ENCODE data around the gene STON1.
"Not testable (repeated sequence)": the region's sequence is repeated elsewhere in the genome, so short reads cannot be mapped to it uniquely, and the experiment has no call there.

STON1 gene

DNA sequence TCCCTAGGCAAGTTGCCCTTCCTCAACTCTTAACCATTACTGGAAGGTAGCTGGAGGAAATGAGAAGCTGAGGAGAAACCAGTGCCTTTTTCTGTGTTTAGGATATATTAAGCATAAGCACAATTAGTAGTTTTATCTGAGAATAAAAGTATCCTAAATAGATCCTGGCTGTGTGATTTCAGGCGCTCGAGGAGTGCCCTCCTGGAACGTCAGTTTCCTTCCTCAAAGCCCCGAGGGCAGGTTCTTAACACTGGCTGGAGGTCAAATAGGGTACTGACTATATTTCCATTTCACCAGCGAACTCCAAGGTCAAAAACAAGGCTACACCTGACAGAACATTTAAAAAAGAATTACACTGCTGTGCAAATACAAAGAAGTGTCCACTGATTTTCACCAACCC is 1.5 kb upstream of the STON1 start:
- DNase-seq = no peak

DNA sequence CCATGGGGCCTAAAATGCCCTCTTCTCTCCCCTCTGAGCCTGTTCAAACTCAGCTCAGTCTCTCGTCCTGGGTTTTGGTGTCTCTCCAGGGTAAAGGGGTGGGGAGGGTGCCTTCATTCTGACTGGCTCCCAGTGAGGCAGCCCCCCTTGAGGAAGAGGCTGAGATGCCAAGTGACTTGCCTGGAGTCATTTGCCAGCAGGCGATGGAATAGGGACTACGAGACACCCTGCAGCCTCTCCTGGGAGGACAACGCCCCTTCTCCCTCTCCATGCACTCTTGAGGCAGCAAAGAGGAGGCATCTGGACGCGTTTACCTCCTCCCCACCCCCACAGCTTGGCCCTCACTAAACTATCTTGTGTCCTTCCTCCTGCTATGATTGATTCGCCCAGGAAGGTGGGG is 760 bp upstream of the STON1 start:
- DNase-seq = no peak

DNA sequence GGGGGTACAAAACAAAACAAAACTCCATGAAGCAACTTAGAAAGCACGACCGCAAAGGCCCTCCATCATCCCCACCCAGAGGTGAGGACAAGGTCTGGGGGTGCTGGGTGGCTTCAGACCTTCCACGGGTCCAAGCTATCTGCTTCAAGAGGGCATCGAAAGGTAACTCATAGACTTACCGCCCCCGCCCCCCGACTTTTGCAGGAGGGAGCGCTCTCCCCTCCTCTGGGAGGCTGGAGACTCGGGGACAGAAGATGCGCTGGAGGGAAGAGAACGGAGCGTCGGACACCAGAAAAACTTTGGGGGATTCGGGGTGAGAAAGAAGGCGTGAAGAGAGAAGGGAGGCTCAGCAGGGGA is 300 bp upstream of the STON1 start:
- peak in 1 of 2 experiments; percentile 33 for DNase-seq

DNA sequence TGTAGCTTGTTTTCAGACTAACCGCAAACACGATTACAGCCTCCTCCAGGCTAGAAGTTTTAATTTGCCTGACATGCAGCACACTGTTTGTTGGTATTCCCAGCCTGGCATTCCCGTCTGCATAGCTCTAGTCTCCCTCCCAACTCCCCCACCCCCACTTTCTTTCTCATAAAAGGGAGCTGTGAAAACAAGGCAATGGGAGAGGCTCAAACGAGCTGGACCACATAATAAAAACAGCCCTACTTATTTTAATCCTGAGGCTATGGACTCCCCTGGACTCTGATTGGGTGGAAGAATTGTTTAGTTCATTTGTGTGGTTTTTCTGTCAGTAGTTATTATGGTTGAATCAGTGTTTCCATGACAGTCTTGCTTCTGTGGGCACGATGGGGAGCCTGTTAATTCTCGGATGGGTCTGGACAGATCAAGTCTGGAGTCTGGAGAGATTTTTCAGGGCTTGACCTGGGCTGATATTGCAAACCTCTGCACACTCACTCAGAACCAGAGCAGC is 1.2 kb downstream of the STON1 start:
- DNase-seq = no peak

DNA sequence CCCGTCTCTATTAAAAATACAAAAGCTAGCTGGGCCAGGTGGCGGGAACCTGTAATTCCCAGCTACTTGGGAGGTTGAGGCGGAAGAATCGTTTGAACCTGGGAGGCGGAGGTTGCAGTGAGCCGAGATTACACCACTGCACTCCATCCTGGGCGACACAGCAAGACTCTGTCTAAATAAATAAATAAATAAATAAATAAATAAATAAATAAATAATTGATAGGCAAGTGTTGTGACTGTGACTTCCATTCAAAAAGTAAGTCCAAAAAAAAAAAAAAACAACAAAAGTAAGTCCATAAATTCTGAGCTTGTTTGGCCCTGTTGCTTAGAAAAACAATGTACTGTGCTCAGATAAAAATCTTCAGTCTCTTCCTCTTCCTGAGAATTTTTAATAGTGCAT is 2.2 kb downstream of the STON1 start:
- no peak for DNase-seq

DNA sequence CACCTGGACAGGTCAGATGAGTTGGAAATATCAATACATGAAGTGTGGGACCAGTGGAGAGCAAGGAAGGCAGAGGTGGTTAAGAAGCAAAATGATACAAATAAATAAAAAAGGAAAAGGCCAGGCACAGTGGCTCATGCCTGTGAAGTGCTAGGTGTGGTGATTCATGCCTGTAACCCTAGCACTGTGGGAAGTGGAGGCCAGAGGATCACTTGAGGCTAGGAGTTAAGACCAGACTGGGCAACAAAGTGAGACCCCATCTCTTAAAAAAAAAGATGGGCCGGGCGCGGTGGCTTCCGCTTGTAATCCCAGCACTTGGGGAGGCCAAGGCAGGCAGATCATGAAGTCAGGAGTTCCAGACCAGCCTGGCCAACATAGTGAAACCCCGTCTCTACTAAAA is 2.9 kb downstream of the STON1 start:
- DNase-seq = no peak

DNA sequence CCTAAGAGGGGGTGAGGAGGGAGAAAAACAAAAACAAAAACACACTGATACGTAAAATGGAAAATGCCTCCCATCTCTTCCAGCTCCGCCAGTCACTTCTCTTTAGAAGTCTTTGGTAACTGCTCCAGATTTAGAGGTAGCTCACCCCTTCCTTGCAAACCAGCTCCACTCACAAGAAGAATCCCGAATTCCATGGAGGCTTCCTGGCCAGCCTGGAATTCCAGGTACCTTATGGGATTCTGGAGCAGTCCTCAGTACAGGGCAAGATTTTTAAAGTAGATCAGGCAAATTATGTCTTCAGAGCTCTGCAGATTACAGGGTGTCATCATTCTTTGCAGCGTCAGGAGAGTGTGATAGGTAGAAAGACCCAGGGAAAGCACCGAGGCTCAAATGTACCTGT is 4.8 kb downstream of the STON1 start:
- DNase-seq = no peak

DNA sequence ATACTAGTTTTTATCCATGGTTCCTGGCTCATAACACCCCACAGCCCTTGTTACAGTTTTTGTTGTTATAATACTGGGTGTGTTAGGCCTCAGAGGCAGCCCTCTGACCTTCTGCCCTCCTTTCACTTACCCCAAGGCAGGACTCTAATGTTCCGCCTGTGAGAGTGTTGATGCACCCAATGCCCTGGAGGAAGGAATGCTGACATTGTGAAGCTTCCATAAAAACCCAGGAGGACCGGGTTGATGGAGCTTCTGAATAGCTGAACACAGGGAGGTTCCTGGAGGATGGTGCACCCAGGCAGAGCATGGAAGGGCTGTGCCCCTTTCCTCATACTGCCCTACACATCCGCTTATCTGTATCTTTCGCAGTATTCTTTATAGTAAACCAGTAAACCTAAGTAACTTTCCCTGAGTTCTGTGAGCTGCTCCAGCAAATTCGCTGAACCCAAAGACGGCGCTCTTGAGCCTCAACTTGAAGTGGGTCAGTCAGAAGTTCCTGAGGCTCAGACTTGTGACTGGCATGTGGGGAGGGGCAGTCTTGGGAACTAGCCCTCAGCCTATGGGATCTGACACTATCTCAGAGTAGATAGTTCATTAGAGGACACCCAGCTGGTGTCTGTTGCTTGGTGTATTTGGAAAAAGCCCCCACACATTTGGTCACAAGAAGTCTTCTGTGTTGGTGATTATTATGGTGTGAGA is 10.4 kb downstream of the STON1 start:
- DNase-seq = no peak

DNA sequence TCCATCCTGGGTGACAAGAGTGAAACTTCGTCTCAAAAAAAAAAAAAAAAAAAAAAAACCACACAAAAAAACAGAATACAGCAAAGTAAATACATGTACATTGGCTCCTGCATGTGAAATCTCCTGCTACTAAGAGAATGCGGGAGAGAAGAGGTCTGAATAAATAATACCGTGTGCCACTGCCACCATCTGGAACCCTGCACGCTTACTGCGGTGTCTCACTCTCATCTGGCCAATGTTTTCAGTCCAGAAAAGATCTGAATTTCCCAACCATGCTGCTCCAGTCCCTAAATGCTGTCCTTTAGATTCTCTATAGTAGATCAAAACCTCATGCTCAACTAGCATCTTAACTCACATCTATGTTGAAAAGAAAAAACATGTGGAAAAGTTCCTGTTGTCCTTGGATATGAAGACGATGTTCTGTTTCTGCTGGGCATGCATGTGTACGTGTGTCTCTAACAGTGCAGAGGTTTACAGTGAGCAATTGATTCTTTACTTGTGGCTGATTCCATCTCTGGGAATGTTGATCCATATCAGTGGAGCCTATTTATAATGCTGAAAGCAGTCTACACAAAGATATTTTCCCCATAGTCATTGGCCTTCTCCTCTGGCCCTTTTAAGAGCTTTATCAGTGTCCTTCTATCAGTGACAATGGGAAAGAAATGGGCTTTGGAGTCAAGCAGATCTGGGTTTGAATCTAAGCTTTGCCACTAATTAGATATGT is 11.9 kb downstream of the STON1 start:
- DNase-seq = no peak

DNA sequence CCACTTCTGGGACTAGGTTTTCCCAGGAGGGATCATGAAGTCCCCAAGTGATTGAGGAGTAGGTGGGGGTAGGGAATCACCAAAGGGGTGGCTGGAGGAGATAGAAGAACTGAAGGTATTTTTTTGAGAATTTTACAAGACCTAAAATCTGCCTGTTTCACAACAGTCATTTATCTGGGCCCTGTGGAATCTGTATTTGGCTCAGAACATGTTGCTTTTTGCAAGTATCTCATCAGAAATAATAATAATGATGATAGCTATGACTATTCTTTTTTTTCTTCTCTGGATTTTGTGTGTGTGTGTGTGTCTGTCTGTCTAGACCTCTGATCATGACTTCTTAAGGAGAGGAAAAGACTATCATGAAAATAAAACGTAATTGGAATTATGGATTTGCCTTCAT is 13.9 kb downstream of the STON1 start:
- DNase-seq = no peak

DNA sequence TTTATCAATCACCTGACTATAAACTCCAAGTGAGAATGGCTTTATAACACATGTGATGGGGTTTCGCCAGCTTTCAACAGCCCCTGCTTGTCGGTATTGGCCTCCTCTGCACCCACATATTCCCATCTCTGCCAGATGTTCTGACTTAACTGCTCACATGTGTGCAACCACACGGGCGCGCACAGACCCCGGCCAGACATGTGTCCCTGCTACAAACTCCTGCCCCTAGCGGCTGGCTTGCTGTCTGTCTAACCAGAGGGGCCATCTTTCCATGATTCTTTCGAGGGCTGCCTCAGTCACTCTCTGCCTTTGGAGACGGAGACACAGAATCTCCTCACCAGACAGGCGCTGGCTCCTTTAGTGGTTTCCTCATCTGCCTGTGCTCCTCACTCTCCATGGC is 15.3 kb downstream of the STON1 start:
- no peak for DNase-seq

DNA sequence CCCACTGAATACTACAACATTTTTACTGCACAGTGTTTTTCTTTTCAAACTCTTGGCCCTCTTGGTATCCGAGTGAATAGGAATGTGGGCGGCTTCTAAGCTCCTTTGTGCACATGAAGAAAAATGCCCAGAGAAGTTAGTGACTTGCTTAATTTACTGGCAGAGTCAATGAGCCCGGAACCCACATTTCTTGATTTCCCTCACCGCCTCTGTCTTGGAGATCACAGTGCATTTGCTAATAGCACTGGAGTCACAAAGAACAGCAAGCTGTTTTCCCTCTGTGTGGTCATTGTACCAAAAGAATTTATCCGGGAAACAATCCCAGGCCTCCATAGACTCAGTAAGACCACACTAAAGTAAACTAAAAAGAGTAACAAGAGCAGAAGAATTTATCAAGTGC is 18.9 kb downstream of the STON1 start:
- no peak for DNase-seq

DNA sequence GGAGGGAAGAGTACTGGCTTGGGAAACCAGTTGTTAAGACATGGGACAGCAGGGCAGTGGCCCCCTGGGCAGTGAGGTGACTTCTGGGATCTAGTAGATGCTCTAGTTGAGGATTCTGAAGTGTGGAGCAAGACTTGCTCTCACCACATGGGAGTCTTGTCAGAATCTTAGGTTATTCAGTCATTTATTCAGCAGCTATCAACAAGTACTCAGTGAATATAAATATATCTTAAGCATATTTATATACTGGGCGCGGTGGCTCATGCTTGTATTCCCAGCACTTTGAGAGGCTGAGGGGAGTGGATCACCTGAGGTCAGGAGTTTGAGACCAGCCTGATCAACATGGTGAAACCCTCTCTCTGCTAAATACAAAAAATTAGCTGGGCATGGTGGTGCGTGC is 20.0 kb downstream of the STON1 start:
- DNase-seq = no peak

DNA sequence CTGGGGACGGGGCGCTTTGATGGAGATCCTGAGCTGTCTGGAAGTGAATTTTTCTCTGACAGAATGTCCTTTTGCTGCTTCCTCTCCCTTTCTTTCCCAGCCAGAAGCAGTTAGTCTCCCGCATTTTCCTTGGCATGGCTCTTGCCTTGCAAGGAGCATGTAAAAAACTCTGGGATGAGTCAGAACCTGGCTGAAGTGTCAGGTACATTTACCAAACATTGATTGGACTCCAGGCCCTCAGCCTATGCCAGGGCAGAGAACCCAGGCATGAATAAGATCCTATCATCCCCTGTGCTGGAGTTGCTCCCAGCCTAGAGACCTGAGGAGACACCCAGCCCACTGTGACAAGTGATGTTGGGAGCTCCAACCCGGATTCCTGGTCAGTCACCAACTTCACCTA is 21.6 kb downstream of the STON1 start:
- DNase-seq = no peak

DNA sequence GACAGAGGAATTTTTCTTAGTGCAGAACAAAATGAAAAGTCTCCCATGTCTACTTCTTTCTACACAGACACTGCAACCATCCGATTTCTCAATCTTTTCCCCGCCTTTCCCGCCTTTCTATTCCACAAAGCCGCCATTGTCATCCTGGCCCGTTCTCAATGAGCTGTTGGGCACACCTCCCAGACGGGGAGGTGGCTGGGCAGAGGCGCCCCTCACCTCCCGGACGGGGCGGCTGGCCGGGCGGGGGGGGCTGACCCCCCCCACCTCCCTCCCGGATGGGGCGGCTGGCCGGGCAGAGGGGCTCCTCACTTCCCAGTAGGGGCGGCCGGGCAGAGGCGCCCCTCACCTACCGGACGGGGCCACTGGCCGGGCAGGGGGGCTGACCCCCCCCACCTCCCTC is 25.1 kb downstream of the STON1 start:
- DNase-seq = not testable (repeated sequence)

DNA sequence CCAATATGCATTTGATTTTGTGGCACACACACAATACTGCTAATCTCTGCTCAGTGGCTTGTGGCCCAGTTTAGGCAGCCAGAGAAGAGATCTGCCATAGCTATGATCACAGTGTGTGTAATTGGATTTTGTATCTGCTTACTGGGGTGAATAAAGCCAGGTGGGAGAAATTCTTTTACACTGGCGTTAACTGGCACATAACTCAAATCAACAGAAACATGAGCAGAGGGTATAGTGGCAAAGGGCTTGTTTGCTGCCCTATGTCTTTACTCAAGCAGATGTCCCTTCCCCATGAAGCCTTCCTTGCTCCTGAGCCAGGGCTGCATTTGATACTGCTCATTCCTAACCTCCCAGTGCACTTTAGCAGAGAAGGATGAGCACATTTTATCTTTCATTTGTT is 28.5 kb downstream of the STON1 start:
- no peak for DNase-seq

DNA sequence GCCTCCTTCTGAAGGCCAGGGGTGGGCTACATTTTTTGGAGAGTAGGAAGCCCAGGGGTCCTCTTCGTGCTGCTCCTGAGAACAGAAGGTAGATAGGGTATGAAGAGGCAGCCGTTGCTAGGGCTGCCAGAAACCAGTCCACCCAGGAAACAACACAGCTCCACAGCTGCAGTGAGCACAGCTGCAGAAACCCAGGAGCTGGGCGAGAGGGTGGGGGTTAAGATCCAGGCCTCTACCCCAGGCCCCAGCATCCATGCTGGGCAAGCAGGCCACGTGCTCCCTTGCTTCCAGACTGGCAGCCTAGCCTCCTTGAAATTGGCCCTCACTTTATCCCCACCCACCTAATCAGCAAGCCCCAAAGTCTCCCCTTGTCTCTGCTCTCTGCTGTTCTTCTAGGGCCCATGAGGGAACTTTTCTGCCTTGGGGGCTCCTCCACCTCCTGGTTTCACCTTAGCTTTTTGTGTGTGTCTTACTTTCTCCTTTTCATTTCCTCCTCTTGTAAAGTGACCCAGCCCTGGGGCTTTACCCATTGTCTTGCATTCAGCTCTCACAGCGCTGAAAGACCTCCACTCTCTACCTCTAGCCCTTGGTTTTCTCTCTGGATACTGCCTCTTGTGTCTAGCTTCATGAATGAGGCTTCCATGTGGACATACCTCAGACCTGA is 30.7 kb downstream of the STON1 start:
- DNase-seq = no peak

DNA sequence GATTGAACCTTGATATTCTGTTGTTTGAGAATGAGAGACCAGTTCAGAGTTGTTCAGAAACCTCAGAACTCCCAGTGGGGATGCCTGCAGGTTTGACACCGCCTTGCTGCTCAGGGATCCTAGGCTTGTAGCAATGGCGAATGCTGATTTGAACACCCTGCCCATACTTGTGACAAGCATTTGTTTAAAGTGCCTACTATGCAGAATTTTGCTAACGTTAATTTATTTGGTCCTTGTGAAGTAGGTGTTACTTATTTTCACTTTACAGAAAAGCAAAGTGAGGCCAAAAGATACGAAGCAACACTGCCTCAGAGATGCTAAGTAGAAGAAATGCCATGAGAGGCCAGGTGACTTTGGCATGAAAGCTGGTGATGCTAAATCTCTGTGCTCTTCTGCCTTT is 32.3 kb downstream of the STON1 start:
- DNase-seq = no peak

DNA sequence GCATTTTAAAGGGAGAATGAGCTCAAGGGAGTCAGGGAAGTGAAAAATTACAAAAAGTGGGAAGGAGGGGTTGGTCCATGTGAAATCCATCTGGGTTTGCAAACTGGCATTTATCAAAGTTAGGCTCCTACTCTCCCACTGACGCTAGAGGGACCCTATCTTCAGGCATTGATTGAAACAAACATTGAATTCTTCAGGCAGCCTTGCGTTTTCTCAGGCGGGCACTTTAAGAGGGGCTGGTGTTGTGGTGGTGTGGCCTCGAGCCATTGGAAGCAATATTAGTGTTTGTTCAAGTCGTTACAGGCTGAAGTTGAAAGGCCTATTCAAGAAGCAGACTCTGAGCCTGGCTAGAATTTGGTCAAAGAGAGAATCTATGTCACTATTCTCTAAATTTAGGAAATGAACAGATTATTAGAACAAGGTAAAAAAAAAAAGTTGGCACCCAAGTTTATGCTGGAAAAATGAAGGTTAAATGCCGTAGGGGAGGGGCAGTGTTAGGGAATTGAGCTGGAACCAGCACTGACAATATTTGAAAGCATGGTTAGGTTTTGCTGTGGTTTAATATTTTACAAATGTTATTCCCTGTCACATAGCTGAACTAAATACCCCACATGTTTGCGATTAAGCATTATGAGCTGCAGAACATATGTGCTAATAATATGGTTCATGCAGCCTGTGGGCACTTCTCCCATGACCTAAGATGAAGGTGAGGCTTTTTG is 36.8 kb downstream of the STON1 start:
- DNase-seq = no peak

DNA sequence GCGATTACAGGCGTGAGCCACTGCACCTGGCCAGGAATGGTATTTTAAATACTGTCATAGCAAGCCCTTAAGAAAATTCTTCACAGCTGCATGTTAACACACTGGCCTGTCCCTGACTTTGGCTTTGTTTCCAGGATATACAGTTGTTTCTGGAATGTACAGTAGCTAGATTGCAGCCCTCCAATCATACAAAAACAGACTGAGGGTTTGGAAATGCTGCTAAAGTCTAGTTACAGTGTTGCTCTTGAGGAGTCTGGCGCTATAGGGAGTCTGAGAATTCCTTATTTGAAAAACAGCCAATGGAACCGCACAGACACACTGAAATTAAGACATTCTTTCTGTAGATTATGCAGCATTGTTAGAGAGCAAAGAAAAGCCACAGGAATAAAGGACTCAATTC is 37.7 kb downstream of the STON1 start:
- DNase-seq = no peak

DNA sequence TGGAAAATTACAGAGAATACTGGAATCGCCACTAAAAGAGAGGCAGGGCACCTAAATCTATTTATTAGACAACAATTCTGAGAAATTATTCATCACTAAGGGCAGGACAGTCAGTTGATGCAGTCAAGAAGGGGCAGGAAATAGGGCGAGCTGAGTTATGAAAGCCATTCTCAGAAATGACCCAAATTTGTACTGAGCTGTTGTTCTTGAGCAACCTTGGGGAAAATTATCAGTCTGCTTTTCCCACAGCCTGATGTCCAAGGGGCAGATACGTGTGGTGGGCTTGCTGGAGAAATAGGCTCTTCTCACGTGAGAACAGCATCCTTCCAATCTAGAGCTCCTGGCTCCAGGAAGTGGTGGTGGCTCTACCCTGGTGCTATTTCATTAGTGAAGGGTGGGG is 38.6 kb downstream of the STON1 start:
- no peak for DNase-seq

DNA sequence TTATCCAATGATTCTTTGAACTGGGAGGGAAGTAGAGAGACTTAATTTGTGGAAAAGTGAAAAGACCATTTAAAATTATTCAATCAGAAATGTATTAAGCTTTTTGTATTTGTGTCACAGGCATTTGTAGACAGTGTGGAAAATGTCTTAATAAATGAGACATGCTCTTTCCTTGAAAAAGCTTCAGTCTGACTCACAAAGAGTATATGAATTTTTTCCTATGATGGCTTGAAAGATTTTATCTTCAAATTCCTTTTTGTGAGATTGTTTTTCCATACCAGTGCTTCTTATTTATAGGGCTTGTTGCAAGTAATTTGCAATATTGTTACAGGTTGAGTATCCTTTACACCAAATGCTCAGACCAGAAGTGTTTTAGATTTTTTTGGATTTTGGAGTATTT is 39.5 kb downstream of the STON1 start:
- DNase-seq = no peak

DNA sequence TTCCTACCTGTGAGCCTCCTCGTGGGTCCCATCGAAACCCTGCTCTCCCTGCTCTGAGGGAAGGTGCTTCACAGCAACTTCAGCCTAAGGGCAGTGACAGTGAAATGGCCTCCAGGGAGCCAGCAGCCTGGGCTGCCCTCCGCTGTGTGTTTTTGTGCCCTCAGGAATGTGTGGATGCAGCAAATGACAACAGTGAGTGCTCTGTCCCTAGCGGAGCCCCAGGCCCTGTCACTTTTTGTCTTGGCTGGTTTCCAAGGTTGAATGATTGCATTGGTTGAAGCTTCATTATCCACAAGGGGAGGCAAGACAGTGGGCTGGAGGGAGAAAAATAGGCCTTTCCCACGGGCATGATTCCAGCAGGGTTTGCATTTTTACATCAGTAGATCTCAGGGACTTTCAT is 42.9 kb downstream of the STON1 start:
- DNase-seq = no peak

Measured in activated T-cell treated with anti-CD3 and anti-CD28 coated beads, Interleukin-2, amount 50 U/mL, for 48 hours (primary cell).